AG20443 (cell line): Measurements from ENCODE around the gene LRRC32.

Source experiments
- DNase-seq: peaks from one replicate; pipeline ENCODE4 v3.0.0; 2012; ENCODE audit warnings: low spot score, mixed read lengths

LRRC32 gene

GRCh38 chr11:76678321-76678720 lies 7.8 kb upstream of the LRRC32 start:
- no peak for DNase-seq

DNA sequence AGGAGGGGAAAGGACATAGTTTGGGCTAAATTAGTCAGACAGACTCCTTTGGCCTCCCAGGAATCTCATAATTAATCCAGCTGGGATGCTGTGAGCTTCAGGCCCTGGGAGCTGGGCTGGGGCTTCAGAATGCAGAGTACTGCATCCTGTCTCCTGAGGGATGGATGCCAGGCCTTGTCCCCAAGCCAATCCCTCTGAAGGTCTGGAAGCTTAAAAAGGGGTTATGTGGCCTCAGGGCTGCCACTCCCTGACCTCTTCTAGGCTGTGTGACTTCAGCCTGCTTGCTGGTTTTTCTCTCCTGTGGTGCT lies 6.9 kb upstream of the LRRC32 start:
- peak; percentile 35 for DNase-seq

DNA sequence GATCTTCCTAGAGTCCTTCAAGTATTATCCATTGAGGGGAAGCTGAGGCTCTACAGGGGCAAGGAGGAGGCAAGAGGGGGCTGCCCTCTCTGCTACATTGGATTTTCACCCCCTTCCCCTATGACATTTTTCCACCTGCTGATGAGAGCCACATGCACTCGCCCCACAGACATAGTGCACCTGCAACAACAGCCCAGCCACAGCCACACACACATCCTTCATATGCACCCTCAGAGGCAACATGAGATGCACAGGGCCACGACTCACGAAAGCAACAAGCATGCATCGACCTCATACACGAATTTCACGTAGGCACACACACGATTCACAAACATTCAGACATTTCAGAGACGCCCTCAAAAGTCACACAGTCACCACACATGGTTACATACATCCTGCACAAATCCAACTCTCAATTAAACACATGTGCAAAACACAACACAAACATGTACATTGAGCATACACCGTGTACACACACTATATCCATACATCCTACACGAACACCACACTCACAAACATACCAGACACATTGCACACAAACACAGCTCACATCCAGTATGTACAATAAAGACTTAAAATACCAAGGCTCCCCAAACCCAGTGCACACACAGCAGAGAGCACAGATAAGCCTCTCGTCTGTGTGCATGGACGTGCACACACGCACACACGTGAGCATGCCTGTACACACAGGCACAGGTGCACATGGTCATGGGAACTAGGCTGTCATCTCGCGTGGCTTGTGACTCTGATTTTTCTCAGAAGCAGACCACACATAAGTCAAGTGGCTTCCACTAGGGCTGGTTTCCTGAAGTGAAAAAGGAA lies 6.3 kb upstream of the LRRC32 start:
- DNase-seq, result no peak

DNA sequence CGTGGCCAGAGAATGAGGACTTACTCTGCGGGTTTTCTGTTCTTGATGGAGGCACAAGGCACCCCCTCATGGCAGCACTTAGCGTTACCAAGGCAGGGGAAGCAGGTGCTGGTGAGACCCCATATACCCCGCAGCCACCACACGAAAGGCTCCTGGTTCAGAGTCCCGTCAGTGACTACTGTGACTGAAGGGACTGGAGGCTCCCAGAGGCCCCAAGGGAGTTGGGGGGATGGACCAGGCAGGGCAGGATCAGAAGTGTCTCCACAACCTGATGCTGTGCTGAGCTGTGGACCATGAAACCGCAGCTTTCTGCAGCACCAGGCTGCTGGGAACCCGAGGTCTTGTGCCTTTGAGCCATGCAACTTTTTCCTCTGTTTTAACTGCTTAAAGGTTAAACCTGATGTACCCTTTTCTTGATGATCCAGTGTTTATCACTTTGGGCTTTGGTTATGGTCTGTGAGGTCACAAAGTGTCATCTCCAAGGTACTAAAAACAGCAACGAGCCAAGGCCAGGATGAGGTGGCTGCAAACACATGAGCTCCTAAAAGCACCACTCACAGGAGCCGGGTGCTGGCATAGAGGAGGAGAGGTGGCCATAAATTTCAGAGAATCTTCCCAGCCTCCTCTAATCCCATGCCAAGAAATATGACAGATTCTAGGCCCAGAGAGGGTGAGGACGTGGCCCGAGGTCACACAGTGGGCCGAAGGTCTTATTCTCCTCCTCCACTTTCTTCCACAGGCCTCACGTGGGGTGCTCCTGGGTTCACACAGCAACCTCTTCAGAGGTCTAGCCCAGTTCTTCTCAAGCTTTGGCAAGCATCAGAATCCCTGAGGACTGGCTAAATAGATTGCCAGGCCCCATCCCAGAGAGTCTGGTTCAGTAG lies 4.2 kb upstream of the LRRC32 start:
- no peak for DNase-seq

- no peak for DNase-seq
These were observed 2.9 kb upstream of the LRRC32 start for GRCh38 chr11:76673176-76674142.

DNA sequence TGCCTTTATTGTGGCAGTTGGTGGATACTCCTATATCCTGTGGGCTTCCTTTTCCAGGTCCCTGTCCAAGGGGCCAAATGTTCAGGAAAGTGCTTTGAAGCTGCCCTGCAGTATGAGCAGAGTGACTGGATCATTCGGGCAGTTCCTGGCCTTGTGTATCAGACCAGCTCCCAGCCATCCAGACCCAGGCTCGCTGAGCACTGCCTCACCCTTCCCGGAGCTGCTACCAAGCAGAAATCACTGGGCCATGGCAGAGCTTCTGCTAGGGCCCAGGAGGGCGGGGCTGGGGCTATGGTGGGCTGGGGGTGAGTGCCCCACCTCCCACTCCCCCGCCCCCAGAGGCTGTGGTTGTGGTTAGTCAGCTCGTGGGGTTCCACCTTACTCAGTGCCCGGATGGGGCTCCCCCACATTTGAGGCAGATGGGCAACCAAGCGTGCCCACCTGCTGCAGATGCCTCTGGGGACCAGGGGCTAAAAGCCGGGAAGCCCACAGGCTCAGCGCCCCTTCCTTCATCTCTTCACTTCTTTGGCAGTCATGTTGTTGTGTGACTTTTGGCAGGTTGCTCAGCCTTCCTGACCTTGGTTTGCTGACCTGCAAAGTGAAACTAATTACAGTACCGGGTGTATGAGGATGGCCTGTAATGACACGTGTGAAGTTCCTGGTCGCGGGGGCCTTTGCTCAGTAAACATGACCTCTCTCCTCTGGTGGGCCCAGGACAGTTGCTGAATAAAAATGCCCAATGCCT lies 2.1 kb upstream of the LRRC32 start:
- no peak for DNase-seq

DNA sequence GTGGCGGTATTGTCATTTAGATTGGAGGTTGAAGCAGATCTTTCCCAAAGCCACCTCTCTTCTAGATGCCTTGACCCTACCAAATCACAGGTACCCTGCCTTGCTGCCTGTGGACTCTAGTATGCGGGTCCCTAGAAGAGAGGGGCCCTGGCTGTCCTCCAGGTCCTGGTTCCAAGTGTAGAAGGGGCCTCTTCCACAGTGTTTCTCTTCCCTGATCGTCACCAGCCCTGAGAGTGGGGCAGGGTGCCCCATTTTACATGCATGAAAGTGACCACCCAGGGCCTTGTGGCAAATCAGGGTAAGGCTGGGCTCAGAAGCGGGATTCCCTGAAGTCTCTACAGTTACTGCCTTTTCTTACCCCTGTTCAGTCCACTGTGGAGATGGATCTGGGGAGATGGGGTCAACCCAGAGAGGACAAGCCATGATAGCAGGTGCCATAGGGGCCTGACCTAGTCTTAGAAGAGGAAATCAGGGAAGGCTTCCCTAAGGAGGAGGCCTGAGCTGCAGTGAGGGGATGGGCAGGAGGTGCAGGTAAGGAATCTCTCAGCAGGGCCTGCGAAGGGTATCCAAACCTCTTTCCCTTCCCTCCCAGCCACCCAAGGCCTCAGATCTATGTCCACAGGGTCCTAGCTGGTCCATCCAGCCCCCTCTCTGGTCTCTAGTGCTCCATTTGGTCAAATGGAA lies 1.2 kb upstream of the LRRC32 start:
- DNase-seq, result no peak

- no peak for DNase-seq
These were observed 668 bp upstream of the LRRC32 start for GRCh38 chr11:76671237-76671592.

DNA sequence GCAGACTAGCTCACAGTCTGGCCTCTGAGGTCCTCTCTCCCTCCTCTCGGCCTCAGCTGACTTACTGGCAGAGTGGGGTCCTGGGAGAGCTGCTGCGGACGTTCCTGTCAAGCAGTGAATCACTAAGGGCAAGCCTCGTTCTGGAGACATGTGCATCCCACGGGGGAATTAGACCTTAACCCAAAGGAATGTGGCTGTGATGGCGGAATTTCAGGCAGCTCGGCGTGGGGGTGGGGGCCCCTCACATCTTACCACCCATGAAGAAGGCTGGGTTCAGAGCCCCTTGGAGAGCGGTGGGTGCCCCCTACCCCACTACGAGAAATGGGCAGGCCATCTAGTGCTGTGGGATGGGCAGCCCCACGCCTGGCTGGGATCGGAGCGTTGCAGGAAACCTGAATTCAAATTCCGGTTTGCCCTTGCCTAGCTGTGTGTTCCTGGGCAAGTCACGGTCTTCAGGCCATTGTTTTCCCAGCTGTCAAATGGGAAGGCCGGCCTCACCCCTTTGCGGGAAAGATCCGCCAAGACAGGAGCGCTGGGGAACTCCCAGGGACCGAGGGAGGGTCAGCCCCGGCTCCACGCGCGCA lies 554 bp downstream of the LRRC32 start:
- peak; percentile 78 for DNase-seq

DNA sequence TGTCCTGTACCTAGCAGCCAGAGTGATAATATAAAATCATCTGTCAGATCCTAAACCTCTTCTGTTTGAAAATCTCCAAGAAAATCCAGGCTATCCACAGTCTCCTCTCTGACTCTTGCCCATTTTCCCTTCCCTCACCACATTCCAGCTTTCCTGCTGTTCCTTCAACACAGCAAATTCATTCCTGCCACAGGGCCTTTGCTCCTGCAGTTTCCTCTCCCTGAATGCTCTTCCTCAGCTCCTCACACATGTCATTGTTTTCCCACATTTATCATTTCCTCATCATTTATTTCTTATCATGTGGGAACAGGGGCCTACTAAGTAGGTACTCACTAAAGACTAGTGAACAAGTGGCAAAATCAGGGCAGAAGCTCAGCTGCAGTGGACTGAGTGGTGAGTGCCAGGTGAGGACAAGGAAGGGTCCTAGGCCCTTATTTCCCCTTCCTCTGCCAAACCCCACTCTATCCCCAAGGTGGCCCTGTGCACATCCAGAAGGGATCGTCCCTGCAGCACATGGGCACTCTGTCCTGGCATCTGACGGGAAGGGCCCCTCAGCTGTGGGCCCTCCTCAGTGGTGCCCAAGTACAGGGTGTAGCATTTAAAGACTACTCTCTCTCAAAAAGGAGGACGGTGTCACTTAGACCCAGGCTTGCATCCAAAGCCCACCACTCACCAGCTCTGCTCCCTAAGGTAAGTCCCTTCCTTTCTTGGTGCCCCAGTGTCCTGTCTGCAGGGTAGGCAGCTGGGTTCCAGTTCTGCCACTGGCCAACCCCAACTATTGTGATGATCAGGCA lies 2.0 kb downstream of the LRRC32 start:
- DNase-seq, result no peak

DNA sequence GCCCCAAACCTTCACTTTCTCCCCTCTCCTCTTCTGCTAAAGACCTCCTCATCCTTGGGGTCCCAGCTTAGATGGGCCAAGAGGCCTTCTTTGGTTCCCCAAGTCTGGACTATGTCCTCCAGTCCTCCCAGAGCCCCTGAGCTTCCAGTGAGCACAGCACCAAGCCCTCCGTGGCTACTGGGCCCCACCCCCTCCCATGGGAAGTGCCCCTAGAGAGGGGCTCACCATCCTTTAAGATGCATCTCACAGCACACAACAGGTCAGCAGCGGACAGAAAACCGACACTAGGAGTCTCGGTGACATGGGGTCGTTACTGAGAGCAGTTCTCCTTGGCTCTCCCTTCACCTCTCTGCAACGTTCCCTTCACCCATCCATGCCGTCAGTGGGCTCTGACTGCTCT lies 2.7 kb downstream of the LRRC32 start:
- no peak for DNase-seq

DNA sequence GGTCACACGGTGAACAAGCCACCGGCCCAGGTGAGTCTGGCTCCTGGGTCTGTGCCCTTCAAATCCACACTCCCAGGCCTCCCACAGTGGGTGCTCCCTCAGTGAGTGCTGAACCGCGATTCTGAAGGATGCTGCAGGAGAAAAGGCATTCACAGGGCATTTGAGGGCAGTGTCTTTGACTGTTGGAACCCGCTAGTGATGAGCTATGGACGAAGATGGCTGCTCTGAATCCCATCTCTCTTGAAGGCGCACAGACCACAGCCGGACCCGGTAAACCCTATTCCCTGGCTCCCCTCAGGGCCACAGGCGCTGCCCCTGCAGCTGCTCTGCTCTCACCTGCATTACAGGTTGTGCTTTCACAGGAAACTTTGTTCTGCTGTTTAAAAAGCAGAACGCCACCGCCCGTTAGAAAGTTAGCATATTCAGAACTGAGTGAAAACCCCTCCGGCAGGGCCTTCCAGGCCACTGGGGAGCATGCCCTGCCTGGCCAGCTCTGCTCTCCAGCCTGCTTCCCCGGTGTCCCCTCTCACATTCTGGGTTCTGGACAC lies 3.2 kb downstream of the LRRC32 start:
- DNase-seq, result no peak

DNA sequence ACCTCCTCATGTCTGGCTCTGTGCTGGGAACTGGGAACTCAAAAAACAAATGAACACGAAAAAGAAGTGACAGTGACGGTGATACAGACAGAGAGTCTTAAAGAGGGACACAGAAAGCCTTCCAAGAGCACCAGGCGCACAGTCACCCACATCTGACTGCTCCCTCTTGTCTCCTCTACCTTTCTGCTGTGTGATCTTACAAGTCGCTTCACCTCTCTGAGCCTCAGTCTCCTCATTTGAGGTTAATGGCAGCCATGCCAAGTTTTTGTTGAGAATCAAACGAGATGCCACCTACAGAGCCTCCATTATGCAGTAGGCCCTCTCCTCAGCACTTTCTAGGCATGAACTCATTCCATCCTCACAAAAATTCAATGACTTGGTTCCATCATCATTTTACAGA lies 3.7 kb downstream of the LRRC32 start:
- DNase-seq, result no peak

DNA sequence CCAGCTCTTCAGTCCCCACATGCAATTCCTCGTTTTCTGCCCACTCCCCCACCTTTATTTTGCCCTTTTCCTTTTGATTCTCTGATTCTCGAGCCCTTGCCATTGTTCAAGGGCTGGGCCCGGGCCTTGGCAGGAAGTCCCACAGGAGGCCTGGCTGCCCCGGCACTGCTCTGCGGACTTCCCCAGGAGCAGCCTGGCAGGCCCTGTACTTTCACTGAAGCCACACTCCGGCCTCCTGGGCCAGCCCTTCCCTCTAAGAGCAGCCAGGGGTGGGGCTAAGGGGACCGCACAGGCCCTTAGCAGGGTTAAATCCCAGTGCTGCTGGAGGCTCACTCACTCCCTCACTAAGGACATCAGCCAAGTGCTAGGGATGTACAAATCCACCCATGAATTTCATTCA lies 4.1 kb downstream of the LRRC32 start:
- peak; percentile 58 for DNase-seq

- DNase-seq, result no peak
These were observed 4.6 kb downstream of the LRRC32 start for GRCh38 chr11:76665921-76666351.

DNA sequence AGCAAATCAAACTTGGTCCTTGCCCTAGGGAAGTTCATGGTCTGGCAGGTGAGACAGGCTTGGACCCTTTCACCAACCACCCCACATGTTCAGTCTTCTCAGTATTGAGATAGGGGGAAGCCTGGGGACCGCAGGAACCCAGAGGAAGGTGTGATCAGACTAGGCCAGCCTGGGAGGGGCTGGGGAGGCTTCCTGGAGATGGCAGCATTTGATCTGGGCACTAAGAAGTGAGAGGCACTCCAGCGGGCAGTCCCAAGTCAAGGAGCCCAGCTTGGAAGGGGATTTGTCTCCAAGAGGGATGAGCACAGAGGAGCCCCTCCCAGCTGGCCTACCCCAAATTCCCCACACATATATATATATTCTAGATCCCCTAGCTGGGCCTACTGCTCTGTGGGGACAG lies 5.4 kb downstream of the LRRC32 start:
- no peak for DNase-seq

GRCh38 chr11:76664578-76665061 lies 5.9 kb downstream of the LRRC32 start:
- DNase-seq, result no peak

GRCh38 chr11:76663912-76664440 lies 6.6 kb downstream of the LRRC32 start:
- DNase-seq, result no peak

DNA sequence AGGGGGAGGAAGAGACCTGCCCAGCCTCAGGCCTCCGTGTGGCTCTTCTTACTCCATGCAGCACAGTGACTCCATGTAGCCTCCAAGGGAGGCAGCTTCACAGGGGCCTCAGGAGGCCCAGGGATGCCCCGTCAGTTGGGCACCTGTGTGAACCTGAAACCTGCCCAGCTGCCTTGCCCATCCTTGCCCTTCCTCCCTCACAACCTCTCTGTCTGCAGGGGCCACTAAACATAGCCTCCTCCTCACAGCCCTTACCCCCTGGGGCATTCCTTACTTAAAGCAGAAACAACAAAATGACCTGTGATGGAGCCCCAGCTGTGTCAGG lies 7.1 kb downstream of the LRRC32 start:
- DNase-seq, result no peak
